HEK293 (cell line): ENCODE data around the gene CCDC124.
A peak's percentile ranks its signal among the peaks of the same experiment; 100 is the strongest.

ENCODE experiments used
- FEZF1 ChIP-seq: fragments of 450-650 bp; formaldehyde crosslinking; IDR thresholded peaks from 2 replicates; pipeline ENCODE4 v1.5.1; 2016; ENCODE audit warnings: missing biosample characterization, missing genetic modification characterization
- GLI2 ChIP-seq: fragments of 450-650 bp; formaldehyde crosslinking; IDR thresholded peaks from 2 replicates; pipeline ENCODE4; 2017; ENCODE audit warnings: missing biosample characterization, missing genetic modification characterization, low read depth, borderline replicate concordance
- KLF7 ChIP-seq: fragments of 450-650 bp; formaldehyde crosslinking; IDR thresholded peaks from 2 replicates; pipeline ENCODE4 v1.5.1; 2016; ENCODE audit warnings: missing biosample characterization, missing genetic modification characterization, borderline replicate concordance
- MYNN ChIP-seq: fragments of 450-650 bp; formaldehyde crosslinking; IDR thresholded peaks from 2 replicates; pipeline ENCODE4 v1.5.1; 2016; ENCODE audit warnings: missing biosample characterization, missing genetic modification characterization, borderline replicate concordance
- PRDM1 ChIP-seq: fragments of 450-650 bp; formaldehyde crosslinking; IDR thresholded peaks from 2 replicates; pipeline ENCODE4; 2016; ENCODE audit warnings: missing biosample characterization, missing genetic modification characterization
- SP2 ChIP-seq: fragments of 450-650 bp; formaldehyde crosslinking; IDR thresholded peaks from 2 replicates; pipeline ENCODE4 v1.5.1; 2016; ENCODE audit warnings: missing biosample characterization, missing genetic modification characterization
- SP3 ChIP-seq: fragments of 450-650 bp; formaldehyde crosslinking; IDR thresholded peaks from 2 replicates; pipeline ENCODE4 v1.5.1; 2016; ENCODE audit warnings: missing biosample characterization, missing genetic modification characterization
- TCF7L2 ChIP-seq: IDR thresholded peaks from 2 replicates; pipeline ENCODE4 v1.6.1; 2011; ENCODE audit warnings: low read depth, mild to moderate bottlenecking, inconsistent platforms, low read length, moderate library complexity, borderline replicate concordance
- TRIM28 ChIP-seq: IDR thresholded peaks from 2 replicates; pipeline ENCODE4 v1.6.1; 2011; ENCODE audit warnings: low read length, control low read depth, borderline replicate concordance
- WT1 ChIP-seq: fragments of 450-650 bp; formaldehyde crosslinking; IDR thresholded peaks from 2 replicates; pipeline ENCODE4 v1.5.1; 2016; ENCODE audit warnings: missing biosample characterization, missing genetic modification characterization
- YY2 ChIP-seq: fragments of 450-650 bp; formaldehyde crosslinking; IDR thresholded peaks from 2 replicates; pipeline ENCODE4 v1.5.1; 2016; ENCODE audit warnings: missing biosample characterization, missing genetic modification characterization
- ZBTB1 ChIP-seq: fragments of 450-650 bp; formaldehyde crosslinking; IDR thresholded peaks from 2 replicates; pipeline ENCODE4 v1.5.1; 2016; ENCODE audit warnings: missing biosample characterization, missing genetic modification characterization
- ZBTB11 ChIP-seq: fragments of 450-650 bp; formaldehyde crosslinking; conservative IDR thresholded peaks from 2 replicates; pipeline ENCODE4 v1.5.1; 2016; ENCODE audit warnings: low read depth, missing biosample characterization, missing genetic modification characterization
- ZBTB21 ChIP-seq: fragments of 450-650 bp; formaldehyde crosslinking; IDR thresholded peaks from 2 replicates; pipeline ENCODE4 v1.5.1; 2017; ENCODE audit warnings: missing biosample characterization, missing genetic modification characterization
- ZBTB48 ChIP-seq: fragments of 450-650 bp; formaldehyde crosslinking; IDR thresholded peaks from 2 replicates; pipeline ENCODE4 v1.5.1; 2016; ENCODE audit warnings: missing biosample characterization, missing genetic modification characterization
- ZEB2 ChIP-seq: fragments of 450-650 bp; formaldehyde crosslinking; IDR thresholded peaks from 2 replicates; pipeline ENCODE4 v1.5.1; 2016; ENCODE audit warnings: missing biosample characterization, missing genetic modification characterization
- ZNF121 ChIP-seq: fragments of 450-650 bp; formaldehyde crosslinking; IDR thresholded peaks from 2 replicates; pipeline ENCODE4 v1.5.1; 2016; ENCODE audit warnings: missing biosample characterization, missing genetic modification characterization
- ZNF169 ChIP-seq: fragments of 450-650 bp; formaldehyde crosslinking; IDR thresholded peaks from 2 replicates; pipeline ENCODE4 v1.5.1; 2016; ENCODE audit warnings: missing biosample characterization, missing genetic modification characterization
- ZNF202 ChIP-seq: fragments of 450-650 bp; formaldehyde crosslinking; IDR thresholded peaks from 2 replicates; pipeline ENCODE4 v1.5.1; 2016; ENCODE audit warnings: missing biosample characterization, missing genetic modification characterization, borderline replicate concordance
- ZNF214 ChIP-seq: fragments of 450-650 bp; formaldehyde crosslinking; IDR thresholded peaks from 2 replicates; pipeline ENCODE4 v1.5.1; 2017; ENCODE audit warnings: missing biosample characterization, mild to moderate bottlenecking, missing genetic modification characterization, borderline replicate concordance
- ZNF23 ChIP-seq: fragments of 450-650 bp; formaldehyde crosslinking; IDR thresholded peaks from 2 replicates; pipeline ENCODE4 v1.5.1; 2016; ENCODE audit warnings: missing biosample characterization, missing genetic modification characterization, borderline replicate concordance
- ZNF239 ChIP-seq: fragments of 450-650 bp; formaldehyde crosslinking; IDR thresholded peaks from 2 replicates; pipeline ENCODE4 v1.5.1; 2016; ENCODE audit warnings: missing biosample characterization, missing genetic modification characterization
- ZNF248 ChIP-seq: fragments of 450-650 bp; formaldehyde crosslinking; IDR thresholded peaks from 2 replicates; pipeline ENCODE4 v1.5.1; 2017; ENCODE audit warnings: missing biosample characterization, missing genetic modification characterization
- ZNF404 ChIP-seq: fragments of 450-650 bp; formaldehyde crosslinking; IDR thresholded peaks from 2 replicates; pipeline ENCODE4 v1.5.1; 2017; ENCODE audit warnings: missing biosample characterization, missing genetic modification characterization
- ZNF426 ChIP-seq: fragments of 450-650 bp; formaldehyde crosslinking; IDR thresholded peaks from 2 replicates; pipeline ENCODE4 v1.5.1; 2017; ENCODE audit warnings: missing biosample characterization, missing genetic modification characterization, mild to moderate bottlenecking, inconsistent platforms, moderate library complexity
- ZNF433 ChIP-seq: fragments of 450-650 bp; formaldehyde crosslinking; IDR thresholded peaks from 2 replicates; pipeline ENCODE4 v1.5.1; 2016; ENCODE audit warnings: missing biosample characterization, missing genetic modification characterization, low read depth
- ZNF449 ChIP-seq: fragments of 450-650 bp; formaldehyde crosslinking; IDR thresholded peaks from 2 replicates; pipeline ENCODE4 v1.5.1; 2017; ENCODE audit warnings: missing biosample characterization, mild to moderate bottlenecking, missing genetic modification characterization, moderate library complexity
- ZNF473 ChIP-seq: fragments of 450-650 bp; formaldehyde crosslinking; IDR thresholded peaks from 2 replicates; pipeline ENCODE4 v1.5.1; 2017; ENCODE audit warnings: missing biosample characterization, missing genetic modification characterization
- ZNF530 ChIP-seq: fragments of 450-650 bp; formaldehyde crosslinking; IDR thresholded peaks from 2 replicates; pipeline ENCODE4 v1.5.1; 2016; ENCODE audit warnings: low read depth, missing biosample characterization, missing genetic modification characterization
- ZNF560 ChIP-seq: fragments of 450-650 bp; formaldehyde crosslinking; IDR thresholded peaks from 2 replicates; pipeline ENCODE4 v1.5.1; 2017; ENCODE audit warnings: missing biosample characterization, missing genetic modification characterization, borderline replicate concordance
- ZNF596 ChIP-seq: fragments of 450-650 bp; IDR thresholded peaks from 2 replicates; pipeline ENCODE4 v1.5.0; 2018; ENCODE audit warnings: missing biosample characterization, mild to moderate bottlenecking, missing genetic modification characterization, moderate library complexity
- ZNF654 ChIP-seq: fragments of 450-650 bp; formaldehyde crosslinking; IDR thresholded peaks from 2 replicates; pipeline ENCODE4 v1.5.1; 2016; ENCODE audit warnings: low read depth, missing biosample characterization, missing genetic modification characterization
- ZNF664 ChIP-seq: fragments of 450-650 bp; formaldehyde crosslinking; IDR thresholded peaks from 2 replicates; pipeline ENCODE4 v1.5.1; 2016; ENCODE audit warnings: missing biosample characterization, missing genetic modification characterization
- ZNF701 ChIP-seq: fragments of 450-650 bp; formaldehyde crosslinking; IDR thresholded peaks from 2 replicates; pipeline ENCODE4 v1.5.1; 2016; ENCODE audit warnings: missing biosample characterization, missing genetic modification characterization
- ZNF76 ChIP-seq: fragments of 450-650 bp; formaldehyde crosslinking; IDR thresholded peaks from 2 replicates; pipeline ENCODE4; 2016; ENCODE audit warnings: low read depth, missing biosample characterization, missing genetic modification characterization, borderline replicate concordance
- ZNF785 ChIP-seq: fragments of 450-650 bp; formaldehyde crosslinking; IDR thresholded peaks from 2 replicates; pipeline ENCODE4 v1.5.1; 2016; ENCODE audit warnings: missing biosample characterization, missing genetic modification characterization
- ZNF843 ChIP-seq: fragments of 450-650 bp; formaldehyde crosslinking; IDR thresholded peaks from 2 replicates; pipeline ENCODE4 v1.5.1; 2016; ENCODE audit warnings: missing biosample characterization, missing genetic modification characterization
- ZSCAN16 ChIP-seq: fragments of 450-650 bp; formaldehyde crosslinking; IDR thresholded peaks from 2 replicates; pipeline ENCODE4 v1.5.1; 2016; ENCODE audit warnings: missing biosample characterization, missing genetic modification characterization

The CCDC124 gene

GRCh38 chr19:17950310-17951156, 17.7 kb downstream of the CCDC124 start (continued):
- TF ChIP-seq ZNF449 (tag by site-specific recombination) (no peak), ZEB2 (no peak), ZNF433 (no peak), ZNF214 (tag by site-specific recombination) (no peak), SP2 (tag by site-specific recombination) (peak; percentile 70), ZNF23 (tag by site-specific recombination) (no peak), MYNN (tag by site-specific recombination) (no peak), ZNF530 (tag by site-specific recombination) (no peak), ZNF473 (no peak), SP3 (tag by site-specific recombination) (peak; percentile 86), TCF7L2 (no peak), WT1 (tag by site-specific recombination) (peak; percentile 36; the same call in 1 of the 2 replicates), ZNF426 (no peak), ZSCAN16 (no peak), ZNF664 (tag by site-specific recombination) (no peak), ZBTB48 (tag by site-specific recombination) (no peak), ZNF121 (no peak), ZNF843 (tag by site-specific recombination) (no peak), KLF7 (tag by site-specific recombination) (no peak), ZNF76 (tag by site-specific recombination) (0 out of 2 replicates have a peak, but pooled peaks have one; percentile 7), GLI2 (no peak), ZNF404 (tag by site-specific recombination) (no peak), PRDM1 (tag by site-specific recombination) (no peak), ZNF785 (tag by site-specific recombination) (0 out of 2 replicates have a peak, but pooled peaks have one; percentile 51), ZNF169 (tag by site-specific recombination) (no peak), ZNF560 (tag by site-specific recombination) (no peak), ZNF248 (tag by site-specific recombination) (no peak), ZBTB11 (no peak), ZNF654 (tag by site-specific recombination) (no peak), ZBTB21 (tag by site-specific recombination) (no peak), ZNF596 (no peak), ZNF701 (tag by site-specific recombination) (no peak), TRIM28 (no peak), ZBTB1 (tag by site-specific recombination) (no peak), ZNF202 (no peak), FEZF1 (tag by site-specific recombination) (no peak), ZNF239 (no peak), YY2 (tag by site-specific recombination) (no peak)
